ENCODE data around the gene ELL2. TPM values are rescaled to one million over a fixed set of nuclear protein-coding genes. Genes with fewer than 3 reads are reported as not detected.
A peak's percentile ranks its signal among the peaks of the same experiment; 100 is the strongest.

The ELL2 gene
- total RNA-seq, 1 experiment from 2014 or later: 0.48 TPM

- Histone ChIP-seq H3K9ac (ENCODE audit: low read length) (no peak overlapping the region), H3K79me2 (ENCODE audit: low read length) (no peaks in the 10 kb centered on the region), H3K4me3 (ENCODE audit: low read length) (no peak overlapping the region), H3K36me3 (ENCODE audit: insufficient read depth, low read length) (no peaks in the 10 kb centered on the region), H3K4me1 (ENCODE audit: low read length) (no peaks in the 10 kb centered on the region), H4K20me1 (ENCODE audit: insufficient read depth, low read depth, low read length) (no peaks in the 10 kb centered on the region), H3K9me2 (replicated peaks; ENCODE audit: insufficient read depth, low read length) (no peaks in the 10 kb centered on the region), H2AFZ (ENCODE audit: low read length) (no peak overlapping the region), H3K9me3 (ENCODE audit: low read length) (no peaks in the 10 kb centered on the region), H3K4me2 (ENCODE audit: low read depth, low read length, poor library complexity, severe bottlenecking) (no peak overlapping the region), H3K27me3 (ENCODE audit: low read length) (no peaks in the 10 kb centered on the region), H3K27ac (ENCODE audit: low read length) (no peak overlapping the region)
- no peak for DNase-seq
These were observed 59.7 kb downstream of the ELL2 start for GRCh38 chr5:95901676-95902627.

- H3K4me3 ChIP-seq (ENCODE audit: low read length): no peak overlapping the region
- H3K27ac ChIP-seq (ENCODE audit: low read length): no peak overlapping the region
- H3K4me1 ChIP-seq (ENCODE audit: low read length): no peaks in the 10 kb centered on the region
- no peaks in the 10 kb centered on the region for H4K20me1 ChIP-seq (ENCODE audit: insufficient read depth, low read depth, low read length)
- no peaks in the 10 kb centered on the region for H3K9me3 ChIP-seq (ENCODE audit: low read length)
- H2AFZ ChIP-seq (ENCODE audit: low read length): no peak overlapping the region
- H3K36me3 ChIP-seq (ENCODE audit: insufficient read depth, low read length): no peaks in the 10 kb centered on the region
- H3K9me2 ChIP-seq (replicated peaks; ENCODE audit: insufficient read depth, low read length): no peaks in the 10 kb centered on the region
- H3K4me2 ChIP-seq (ENCODE audit: low read depth, low read length, poor library complexity, severe bottlenecking): no peak overlapping the region
- H3K79me2 ChIP-seq (ENCODE audit: low read length): no peaks in the 10 kb centered on the region
- no peaks in the 10 kb centered on the region for H3K27me3 ChIP-seq (ENCODE audit: low read length)
- H3K9ac ChIP-seq (ENCODE audit: low read length): no peak overlapping the region
- DNase-seq: no peak
These were observed 61.2 kb downstream of the ELL2 start for GRCh38 chr5:95900383-95900958.

- no peak for DNase-seq
- no peak overlapping the region for H3K9ac ChIP-seq (ENCODE audit: low read length)
- H3K9me3 ChIP-seq (ENCODE audit: low read length): no peaks in the 10 kb centered on the region
- no peaks in the 10 kb centered on the region for H3K4me1 ChIP-seq (ENCODE audit: low read length)
- no peak overlapping the region for H3K4me3 ChIP-seq (ENCODE audit: low read length)
- H3K36me3 ChIP-seq (ENCODE audit: insufficient read depth, low read length): no peaks in the 10 kb centered on the region
- H3K79me2 ChIP-seq (ENCODE audit: low read length): no peaks in the 10 kb centered on the region
- no peaks in the 10 kb centered on the region for H3K27me3 ChIP-seq (ENCODE audit: low read length)
- no peaks in the 10 kb centered on the region for H4K20me1 ChIP-seq (ENCODE audit: insufficient read depth, low read depth, low read length)
- H2AFZ ChIP-seq (ENCODE audit: low read length): no peak overlapping the region
- no peaks in the 10 kb centered on the region for H3K9me2 ChIP-seq (replicated peaks; ENCODE audit: insufficient read depth, low read length)
- no peak overlapping the region for H3K27ac ChIP-seq (ENCODE audit: low read length)
- no peak overlapping the region for H3K4me2 ChIP-seq (ENCODE audit: low read depth, low read length, poor library complexity, severe bottlenecking)
These were observed 61.8 kb downstream of the ELL2 start for GRCh38 chr5:95899829-95900228.

GRCh38 chr5:95899006-95899405 lies 62.6 kb downstream of the ELL2 start:
- no peaks in the 10 kb centered on the region for H3K9me3 ChIP-seq (ENCODE audit: low read length)
- H3K79me2 ChIP-seq (ENCODE audit: low read length): no peaks in the 10 kb centered on the region
- no peaks in the 10 kb centered on the region for H4K20me1 ChIP-seq (ENCODE audit: insufficient read depth, low read depth, low read length)
- H3K27me3 ChIP-seq (ENCODE audit: low read length): no peaks in the 10 kb centered on the region
- no peaks in the 10 kb centered on the region for H3K36me3 ChIP-seq (ENCODE audit: insufficient read depth, low read length)
- no peak overlapping the region for H3K4me3 ChIP-seq (ENCODE audit: low read length)
- H2AFZ ChIP-seq (ENCODE audit: low read length): no peak overlapping the region
- no peak for DNase-seq
- H3K9me2 ChIP-seq (replicated peaks; ENCODE audit: insufficient read depth, low read length): no peaks in the 10 kb centered on the region
- H3K9ac ChIP-seq (ENCODE audit: low read length): no peak overlapping the region
- no peaks in the 10 kb centered on the region for H3K4me1 ChIP-seq (ENCODE audit: low read length)
- H3K27ac ChIP-seq (ENCODE audit: low read length): no peak overlapping the region
- H3K4me2 ChIP-seq (ENCODE audit: low read depth, low read length, poor library complexity, severe bottlenecking): no peak overlapping the region

GRCh38 chr5:95895771-95896170 lies 65.9 kb downstream of the ELL2 start:
- Histone ChIP-seq H3K36me3 (ENCODE audit: insufficient read depth, low read length) (no peaks in the 10 kb centered on the region), H2AFZ (ENCODE audit: low read length) (no peak overlapping the region), H3K4me3 (ENCODE audit: low read length) (no peak overlapping the region), H3K79me2 (ENCODE audit: low read length) (no peaks in the 10 kb centered on the region), H4K20me1 (ENCODE audit: insufficient read depth, low read depth, low read length) (no peaks in the 10 kb centered on the region), H3K4me1 (ENCODE audit: low read length) (no peaks in the 10 kb centered on the region), H3K27me3 (ENCODE audit: low read length) (no peaks in the 10 kb centered on the region), H3K9me2 (replicated peaks; ENCODE audit: insufficient read depth, low read length) (no peaks in the 10 kb centered on the region), H3K27ac (ENCODE audit: low read length) (no peak overlapping the region), H3K9ac (ENCODE audit: low read length) (no peak overlapping the region), H3K4me2 (ENCODE audit: low read depth, low read length, poor library complexity, severe bottlenecking) (no peak overlapping the region), H3K9me3 (ENCODE audit: low read length) (no peaks in the 10 kb centered on the region)
- DNase-seq: no peak

- Histone ChIP-seq H3K27ac (ENCODE audit: low read length) (no peak overlapping the region), H3K36me3 (ENCODE audit: insufficient read depth, low read length) (no peaks in the 10 kb centered on the region), H3K79me2 (ENCODE audit: low read length) (no peaks in the 10 kb centered on the region), H2AFZ (ENCODE audit: low read length) (no peak overlapping the region), H3K9ac (ENCODE audit: low read length) (no peak overlapping the region), H3K4me2 (ENCODE audit: low read depth, low read length, poor library complexity, severe bottlenecking) (no peak overlapping the region), H3K9me3 (ENCODE audit: low read length) (no peaks in the 10 kb centered on the region), H3K4me1 (ENCODE audit: low read length) (no peaks in the 10 kb centered on the region), H3K27me3 (ENCODE audit: low read length) (no peaks in the 10 kb centered on the region), H3K9me2 (replicated peaks; ENCODE audit: insufficient read depth, low read length) (no peaks in the 10 kb centered on the region), H3K4me3 (ENCODE audit: low read length) (no peak overlapping the region), H4K20me1 (ENCODE audit: insufficient read depth, low read depth, low read length) (no peaks in the 10 kb centered on the region)
- no peak for DNase-seq
These were observed 66.4 kb downstream of the ELL2 start for GRCh38 chr5:95895251-95895650.

- Histone ChIP-seq H3K4me2 (ENCODE audit: low read depth, low read length, poor library complexity, severe bottlenecking) (no peak overlapping the region), H3K9me2 (replicated peaks; ENCODE audit: insufficient read depth, low read length) (no peaks in the 10 kb centered on the region), H3K79me2 (ENCODE audit: low read length) (no peaks in the 10 kb centered on the region), H3K9me3 (ENCODE audit: low read length) (no peaks in the 10 kb centered on the region), H3K4me1 (ENCODE audit: low read length) (no peaks in the 10 kb centered on the region), H3K9ac (ENCODE audit: low read length) (no peak overlapping the region), H2AFZ (ENCODE audit: low read length) (no peak overlapping the region), H3K27me3 (ENCODE audit: low read length) (no peaks in the 10 kb centered on the region), H3K36me3 (ENCODE audit: insufficient read depth, low read length) (no peaks in the 10 kb centered on the region), H3K27ac (ENCODE audit: low read length) (no peak overlapping the region), H4K20me1 (ENCODE audit: insufficient read depth, low read depth, low read length) (no peaks in the 10 kb centered on the region), H3K4me3 (ENCODE audit: low read length) (no peak overlapping the region)
- peak; percentile 77 for DNase-seq
These were observed 68.8 kb downstream of the ELL2 start for GRCh38 chr5:95892784-95893354.

- no peak overlapping the region for H3K4me2 ChIP-seq (ENCODE audit: low read depth, low read length, poor library complexity, severe bottlenecking)
- no peaks in the 10 kb centered on the region for H3K79me2 ChIP-seq (ENCODE audit: low read length)
- no peak overlapping the region for H3K9ac ChIP-seq (ENCODE audit: low read length)
- no peaks in the 10 kb centered on the region for H3K4me1 ChIP-seq (ENCODE audit: low read length)
- no peaks in the 10 kb centered on the region for H3K9me3 ChIP-seq (ENCODE audit: low read length)
- H3K9me2 ChIP-seq (replicated peaks; ENCODE audit: insufficient read depth, low read length): no peaks in the 10 kb centered on the region
- H3K27ac ChIP-seq (ENCODE audit: low read length): no peak overlapping the region
- no peaks in the 10 kb centered on the region for H3K36me3 ChIP-seq (ENCODE audit: insufficient read depth, low read length)
- no peak overlapping the region for H2AFZ ChIP-seq (ENCODE audit: low read length)
- H4K20me1 ChIP-seq (ENCODE audit: insufficient read depth, low read depth, low read length): no peaks in the 10 kb centered on the region
- no peak overlapping the region for H3K4me3 ChIP-seq (ENCODE audit: low read length)
- DNase-seq: no peak
- H3K27me3 ChIP-seq (ENCODE audit: low read length): no peaks in the 10 kb centered on the region
These were observed 70.2 kb downstream of the ELL2 start for GRCh38 chr5:95891499-95891898.
